GM12878 (cell line): ENCODE results near the gene COQ8B. TPM values are rescaled to one million over a fixed set of nuclear protein-coding genes. Genes with fewer than 3 reads are reported as not detected.

Experiments
- DPF2 ChIP-seq: fragments of 450-650 bp; IDR thresholded peaks from 2 replicates; pipeline ENCODE4 v1.6.1; 2017; ENCODE audit warnings: mild to moderate bottlenecking
- E2F4 ChIP-seq: IDR thresholded peaks from 2 replicates; pipeline ENCODE4 v1.6.1; 2012; ENCODE audit warnings: low read depth, low read length, improper control_type of control experiment
- FOS ChIP-seq: IDR thresholded peaks from 3 replicates; pipeline ENCODE4 v1.6.1; 2011; ENCODE audit warnings: borderline replicate concordance; ENCODE audit not compliant: insufficient read length; ENCODE audit errors: extremely low read depth
- HDAC6 ChIP-seq: fragments of 200-600 bp; sonication (generic); IDR thresholded peaks from one replicate; pipeline ENCODE4 v1.8.0; 2017; ENCODE audit warnings: antibody characterized with exemption; ENCODE audit not compliant: unreplicated experiment
- IRF4 ChIP-seq: IDR thresholded peaks from 2 replicates; pipeline ENCODE4 v1.6.1; 2011; ENCODE audit warnings: low read depth, low read length
- MAX ChIP-seq: IDR thresholded peaks from 2 replicates; pipeline ENCODE4 v1.6.1; 2012; ENCODE audit warnings: low read depth, low read length, improper control_type of control experiment
- MTA2 ChIP-seq: fragments of 450-650 bp; IDR thresholded peaks from 2 replicates; pipeline ENCODE4 v1.6.1; 2016; ENCODE audit warnings: low read depth, mild to moderate bottlenecking, moderate library complexity
- NBN ChIP-seq: fragments of 450-650 bp; IDR thresholded peaks from 2 replicates; pipeline ENCODE4 v1.6.1; 2016
- NFIC ChIP-seq: IDR thresholded peaks from 2 replicates; pipeline ENCODE4 v1.6.1; 2012; ENCODE audit warnings: low read depth, mild to moderate bottlenecking, inconsistent platforms, low read length, moderate library complexity
- NFYB ChIP-seq: IDR thresholded peaks from 2 replicates; pipeline ENCODE4 v1.6.1; 2011; ENCODE audit warnings: low read depth, mild to moderate bottlenecking, low read length, improper control_type of control experiment, moderate library complexity; ENCODE audit not compliant: insufficient read depth
- NR2F1 ChIP-seq: fragments of 450-650 bp; conservative IDR thresholded peaks from 2 replicates; pipeline ENCODE4 v1.6.1; 2017; ENCODE audit warnings: mild to moderate bottlenecking
- RELB ChIP-seq: fragments of 450-650 bp; IDR thresholded peaks from 2 replicates; pipeline ENCODE4 v1.6.1; 2017; ENCODE audit warnings: low read depth, mild to moderate bottlenecking, moderate library complexity
- RFX5 ChIP-seq: IDR thresholded peaks from 2 replicates; pipeline ENCODE4 v1.6.1; 2011; ENCODE audit warnings: low read depth, low read length, improper control_type of control experiment
- SIN3A ChIP-seq: IDR thresholded peaks from 2 replicates; pipeline ENCODE4 v1.6.1; 2012; ENCODE audit warnings: low read depth, low read length, improper control_type of control experiment
- SMARCA5 ChIP-seq: fragments of 450-650 bp; IDR thresholded peaks from 2 replicates; pipeline ENCODE4 v1.6.1; 2017; ENCODE audit warnings: mild to moderate bottlenecking
- SUPT20H ChIP-seq: IDR thresholded peaks from 2 replicates; pipeline ENCODE4 v1.6.1; 2011; ENCODE audit warnings: low read depth, mild to moderate bottlenecking, low read length, moderate library complexity, borderline replicate concordance; ENCODE audit not compliant: control insufficient read depth
- TCF3 ChIP-seq: IDR thresholded peaks from 2 replicates; pipeline ENCODE4 v1.6.1; 2012; ENCODE audit warnings: low read depth, mild to moderate bottlenecking, low read length, borderline replicate concordance; ENCODE audit not compliant: insufficient read depth
- USF2 ChIP-seq: IDR thresholded peaks from 2 replicates; pipeline ENCODE4 v1.6.1; 2011; ENCODE audit warnings: low read depth, low read length, improper control_type of control experiment, borderline replicate concordance
- ZBTB33 ChIP-seq: fragments of 450-650 bp; IDR thresholded peaks from 2 replicates; pipeline ENCODE4 v1.6.1; 2017; ENCODE audit warnings: mild to moderate bottlenecking
- ZBTB4 ChIP-seq: fragments of 450-650 bp; formaldehyde crosslinking; IDR thresholded peaks from 2 replicates; pipeline ENCODE4 v1.4.0; 2022; ENCODE audit warnings: mild to moderate bottlenecking, moderate library complexity
- ZNF384 ChIP-seq: IDR thresholded peaks from 2 replicates; pipeline ENCODE4 v1.6.1; 2012; ENCODE audit warnings: low read depth, mild to moderate bottlenecking, low read length, improper control_type of control experiment, borderline replicate concordance
- polyA plus RNA-seq, 11 experiments: library from polyadenylated mRNA; depleted of rRNA in 4 of 11; unstranded in 6 of 11; stranded (reverse) in 5 of 11; fragments of >200 nt; fragmentation: Nextera tagmentation in 4 of 11; fragmentation: Illumina TruSeq in 1 of 11; extraction: Ambion mirVana in 4 of 11; extraction: Trizol in 1 of 11; gene quantifications; 1 replicate in 1 of 11; 2 replicates in 10 of 11; pipeline versions ENCODE4 v1.2.1 to v1.2.3, GENCODE V29; 2011 to 2016; ENCODE audit warnings: inconsistent platforms in 2 of 11, missing spikeins in 2 of 11, low read depth in 1 of 11
- total RNA-seq, 4 experiments: library from RNA; depleted of rRNA in 3 of 4; stranded (reverse); fragments of >200 nt in 3 of 4; fragmentation: Illumina TruSeq in 1 of 4; extraction: Trizol in 1 of 4; gene quantifications; 2 replicates each; pipeline versions ENCODE4 v1.2.1 to v1.2.3, GENCODE V29; 2013 to 2021

The COQ8B gene
- total and polyA plus RNA-seq, 10 of the 15 experiments (the other 5 are each of a cell fraction or from before 2014, with no cell fraction given) = 0.39 to 37.1 (median 16.8) TPM

- TF ChIP-seq ZBTB33 = no peak
- no peak for TF ChIP-seq SUPT20H
- TF ChIP-seq RFX5 = no peak
- peak; percentile 79; the same call in 1 of the 2 replicates for TF ChIP-seq NFYB
- TF ChIP-seq TCF3 = peak; percentile 92; the same call in 1 of the 2 replicates
- no peak for TF ChIP-seq MTA2
- 0 out of 2 replicates have a peak, but pooled peaks have one; percentile 10 for TF ChIP-seq NR2F1
- TF ChIP-seq RELB = 0 out of 2 replicates have a peak, but pooled peaks have one; percentile 18
- TF ChIP-seq USF2 = no peak
- TF ChIP-seq SIN3A = no peak
- no peak for TF ChIP-seq HDAC6
- TF ChIP-seq MAX = peak; percentile 62
- TF ChIP-seq SMARCA5 = no peak
- TF ChIP-seq FOS = no peak
- TF ChIP-seq ZNF384 = no peak
- TF ChIP-seq DPF2 = 0 out of 2 replicates have a peak, but pooled peaks have one; percentile 10
- no peak for TF ChIP-seq E2F4
- no peak for TF ChIP-seq ZBTB4 (CRISPR knock-in tag)
- TF ChIP-seq IRF4 = no peak
- TF ChIP-seq NBN = peak; percentile 59; the same call in 1 of the 2 replicates
- TF ChIP-seq NFIC = no peak
Measured at GRCh38 chr19:40690693-40691420, 25.8 kb downstream of the COQ8B start (continued).
